Stimulated activated effector memory CD8-positive, alpha-beta T cell treated with anti-CD3 and anti-CD28 coated beads, Interleukin-12 subunit alpha, Interleukin-12 subunit beta, amount 100 ng/mL, for 72 hours (primary cell): ENCODE results near the gene ZNF410.
A peak's percentile ranks its signal among the peaks of the same experiment; 100 is the strongest.

Experiments
- ATAC-seq: fragments of 150-1000 bp; cut with Tn5 transposase; 2 replicates; pipeline ENCODE4 v1.10.0; 2021
- DNase-seq, 2 donors: peaks; one replicate each; pipeline ENCODE4 v3.0.0; 2021 to 2022; ENCODE audit warnings: low spot score in 2 of 2
- H3K27ac Mint-ChIP-seq: one replicate; pipeline ENCODE4 v1.8.0; 2022; ENCODE audit warnings: mild to moderate bottlenecking, mixed read lengths
- H3K36me3 Mint-ChIP-seq: one replicate; pipeline ENCODE4 v1.8.0; 2022; ENCODE audit warnings: mild to moderate bottlenecking, mixed read lengths
- H3K4me1 Mint-ChIP-seq: one replicate; pipeline ENCODE4 v1.8.0; 2022; ENCODE audit warnings: mixed read lengths
- H3K4me3 Mint-ChIP-seq: one replicate; pipeline ENCODE4 v1.8.0; 2022; ENCODE audit warnings: mild to moderate bottlenecking, mixed read lengths
- H3K9me3 Mint-ChIP-seq: one replicate; pipeline ENCODE4 v1.8.0; 2022; ENCODE audit warnings: mixed read lengths

Gene ZNF410

GRCh38 chr14:73961192-73961591 lies 74.5 kb downstream of the ZNF410 start:
- no peaks in the 10 kb centered on the region for H3K4me1 Mint-ChIP-seq
- DNase-seq (no peak), ATAC-seq (no peak)
- peak overlapping the region; percentile 56 for H3K27ac Mint-ChIP-seq
- H3K36me3 Mint-ChIP-seq = peaks cover 90% of the 10 kb centered on the region
- no peaks in the 10 kb centered on the region for H3K9me3 Mint-ChIP-seq
- no peak overlapping the region for H3K4me3 Mint-ChIP-seq

- no peak for ATAC-seq
- Mint-ChIP-seq H3K4me1 (no peaks in the 10 kb centered on the region), H3K4me3 (no peak overlapping the region), H3K9me3 (no peaks in the 10 kb centered on the region), H3K27ac (peak overlapping the region; percentile 32), H3K36me3 (peaks cover 75% of the 10 kb centered on the region)
- DNase-seq = no peak
These were observed 78.6 kb downstream of the ZNF410 start for GRCh38 chr14:73965216-73965615.

GRCh38 chr14:73968885-73969284 lies 82.2 kb downstream of the ZNF410 start:
- Mint-ChIP-seq H3K9me3 (no peaks in the 10 kb centered on the region), H3K36me3 (peaks cover 45% of the 10 kb centered on the region), H3K4me1 (no peaks in the 10 kb centered on the region), H3K4me3 (no peak overlapping the region), H3K27ac (no peak overlapping the region)
- ATAC-seq = no peak
- no peak for DNase-seq

- no peak overlapping the region for H3K4me3 Mint-ChIP-seq
- DNase-seq = no peak
- no peak overlapping the region for H3K27ac Mint-ChIP-seq
- H3K4me1 Mint-ChIP-seq = no peaks in the 10 kb centered on the region
- H3K36me3 Mint-ChIP-seq = peaks cover 32% of the 10 kb centered on the region
- H3K9me3 Mint-ChIP-seq = no peaks in the 10 kb centered on the region
- no peak for ATAC-seq
These were observed 86.8 kb downstream of the ZNF410 start for GRCh38 chr14:73973497-73973896.

GRCh38 chr14:73976125-73976524 lies 89.5 kb downstream of the ZNF410 start:
- ATAC-seq (no peak), DNase-seq (no peak)
- no peak overlapping the region for H3K4me3 Mint-ChIP-seq
- H3K4me1 Mint-ChIP-seq = no peaks in the 10 kb centered on the region
- no peak overlapping the region for H3K27ac Mint-ChIP-seq
- H3K9me3 Mint-ChIP-seq = no peaks in the 10 kb centered on the region
- H3K36me3 Mint-ChIP-seq = peaks cover 20% of the 10 kb centered on the region

GRCh38 chr14:73977896-73978295 lies 91.2 kb downstream of the ZNF410 start:
- no peak overlapping the region for H3K4me3 Mint-ChIP-seq
- H3K9me3 Mint-ChIP-seq = no peaks in the 10 kb centered on the region
- no peak for ATAC-seq
- no peak for DNase-seq
- H3K27ac Mint-ChIP-seq = no peak overlapping the region
- no peaks in the 10 kb centered on the region for H3K4me1 Mint-ChIP-seq
- peaks cover 14% of the 10 kb centered on the region for H3K36me3 Mint-ChIP-seq
